GM15510 (cell line): ENCODE results near the gene LRRC39.

Experiments used
- POLR2A ChIP-seq: IDR thresholded peaks from 3 replicates; pipeline ENCODE4 v1.6.1; 2011; ENCODE audit warnings: borderline replicate concordance; ENCODE audit not compliant: insufficient read length; ENCODE audit errors: extremely low read depth

LRRC39 gene

DNA sequence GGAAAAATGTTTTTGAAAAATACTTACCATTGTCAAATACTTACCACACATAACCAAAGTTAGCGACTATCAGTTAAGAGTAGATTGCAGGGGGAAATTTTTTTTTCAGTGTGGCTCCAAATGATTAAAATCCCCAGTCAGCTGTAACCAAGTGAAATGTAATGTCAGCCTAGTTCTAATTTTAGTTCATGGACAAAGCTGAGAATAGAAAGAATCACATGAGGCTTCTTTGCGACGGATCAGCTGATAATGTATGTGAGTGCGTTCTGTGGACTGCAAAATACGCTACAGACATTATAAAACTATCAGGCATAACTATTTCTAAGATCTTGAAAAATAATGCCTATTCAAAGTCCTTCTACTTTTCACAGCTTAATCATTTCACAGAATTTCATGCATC lies at the start of gene LRRC39:
LRRC39 (minus strand) TSS at position 166 of the 400 bp plus-strand sequence. CDS start 9,740 bp downstream, outside the sequence.
- TF ChIP-seq POLR2A = no peak

- TF ChIP-seq POLR2A = no peak
These were observed 44.4 kb upstream of the LRRC39 start for GRCh38 chr1:100222428-100222827.

DNA sequence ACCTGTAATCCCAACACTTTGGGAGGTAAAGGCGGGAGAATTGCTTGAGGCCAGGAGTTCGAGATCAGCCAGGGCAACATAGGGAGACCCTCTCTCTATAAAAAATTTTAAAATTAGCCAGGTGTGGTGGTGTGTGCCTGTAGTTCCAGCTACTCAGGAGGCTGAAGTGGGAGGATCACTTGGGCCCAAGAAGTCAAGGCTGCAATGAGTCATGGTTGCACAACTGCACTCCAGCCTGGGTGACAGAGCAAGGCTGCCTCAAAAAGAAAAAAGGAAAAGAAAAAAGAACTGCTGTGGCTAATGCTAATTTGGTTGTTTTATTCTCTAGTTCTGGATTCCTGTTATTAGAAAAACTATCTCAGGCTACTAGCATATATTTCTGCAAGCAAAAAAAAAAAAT lies 41.8 kb upstream of the LRRC39 start:
- TF ChIP-seq POLR2A = no peak

GRCh38 chr1:100219457-100219856 lies 41.4 kb upstream of the LRRC39 start:
- no peak for TF ChIP-seq POLR2A

- TF ChIP-seq POLR2A = no peak
These were observed 39.8 kb upstream of the LRRC39 start for GRCh38 chr1:100217834-100218233.

DNA sequence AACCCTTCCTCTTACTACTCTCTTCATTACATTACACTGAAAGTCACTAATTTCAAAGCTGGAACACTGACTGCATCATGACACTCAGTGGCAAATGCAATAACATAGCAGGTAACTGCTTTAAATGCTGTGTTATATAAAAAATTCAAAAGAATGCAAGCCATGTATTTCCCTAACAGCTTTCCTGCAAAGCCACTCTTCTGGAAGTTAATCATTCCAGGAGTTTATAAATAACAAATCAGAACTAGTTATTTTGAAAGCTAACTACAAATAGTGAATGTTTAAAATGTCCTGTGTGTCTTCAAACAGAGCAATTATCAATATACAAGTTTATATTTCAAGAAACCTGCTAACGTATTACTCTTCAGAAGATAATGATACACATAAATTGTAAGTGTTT lies 37.0 kb upstream of the LRRC39 start:
- TF ChIP-seq POLR2A = no peak

- TF ChIP-seq POLR2A = no peak
These were observed 35.1 kb upstream of the LRRC39 start for GRCh38 chr1:100213141-100213540.

- TF ChIP-seq POLR2A = no peak
These were observed 28.2 kb upstream of the LRRC39 start for GRCh38 chr1:100206301-100206700.

DNA sequence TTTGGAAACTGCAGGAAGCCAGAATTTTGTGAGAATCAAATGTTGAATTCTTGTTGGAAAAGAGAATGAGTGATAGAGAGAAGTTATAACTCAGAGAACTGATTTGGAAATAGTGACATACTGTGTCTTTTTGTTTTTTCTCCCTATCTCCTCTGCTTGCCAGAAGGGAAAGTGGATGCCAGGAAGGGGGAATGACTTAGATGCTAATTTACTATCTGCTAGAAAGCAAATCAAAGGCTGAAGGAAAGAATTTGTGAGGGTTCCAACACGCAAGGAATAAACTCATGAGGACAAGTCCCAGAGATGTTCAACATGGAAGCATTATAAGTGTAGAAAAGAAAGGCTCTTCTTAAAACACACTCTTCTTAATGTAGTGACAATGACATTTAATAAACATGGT lies 20.5 kb upstream of the LRRC39 start:
- no peak for TF ChIP-seq POLR2A

DNA sequence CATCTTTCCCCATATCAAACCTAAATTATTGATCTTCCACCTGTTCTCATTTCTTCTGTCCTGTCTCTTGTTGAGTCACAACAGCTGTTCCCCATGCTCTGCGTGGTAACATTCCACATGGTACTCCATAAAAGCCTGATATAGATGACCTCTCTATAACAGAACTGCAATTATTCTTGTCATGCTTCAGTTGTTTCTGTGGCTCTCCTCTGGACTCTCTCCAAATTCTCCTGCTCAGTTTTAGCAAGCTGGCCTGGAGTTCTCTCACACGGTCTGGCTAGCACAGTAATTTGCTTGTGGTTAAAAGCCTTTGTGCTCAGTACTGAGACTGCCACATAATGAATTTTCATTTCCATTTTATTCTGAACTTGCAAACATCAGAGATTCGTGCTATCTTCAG lies 10.6 kb upstream of the LRRC39 start:
- no peak for TF ChIP-seq POLR2A

- TF ChIP-seq POLR2A = no peak
These were observed 9.9 kb upstream of the LRRC39 start for GRCh38 chr1:100187912-100188311.

DNA sequence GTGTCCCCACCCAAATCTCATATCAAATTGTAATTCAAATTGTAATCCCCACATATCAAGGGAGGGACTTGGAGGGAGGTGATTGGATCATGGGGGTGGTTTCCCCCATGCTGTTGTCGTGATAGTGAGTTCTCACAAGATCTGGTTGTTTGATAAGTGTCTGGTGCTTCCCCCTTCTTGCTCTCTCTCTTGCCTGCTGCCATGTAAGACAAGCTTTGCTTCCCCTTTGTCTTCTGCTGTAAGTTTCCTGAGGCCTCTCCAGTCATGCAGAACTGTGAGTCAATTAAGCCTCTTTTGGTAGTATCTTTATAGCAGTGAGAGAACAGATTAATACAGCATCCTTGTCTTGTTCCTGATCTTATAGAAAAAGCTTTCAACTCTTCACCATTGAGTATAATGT lies 6.5 kb upstream of the LRRC39 start:
- TF ChIP-seq POLR2A = no peak

DNA sequence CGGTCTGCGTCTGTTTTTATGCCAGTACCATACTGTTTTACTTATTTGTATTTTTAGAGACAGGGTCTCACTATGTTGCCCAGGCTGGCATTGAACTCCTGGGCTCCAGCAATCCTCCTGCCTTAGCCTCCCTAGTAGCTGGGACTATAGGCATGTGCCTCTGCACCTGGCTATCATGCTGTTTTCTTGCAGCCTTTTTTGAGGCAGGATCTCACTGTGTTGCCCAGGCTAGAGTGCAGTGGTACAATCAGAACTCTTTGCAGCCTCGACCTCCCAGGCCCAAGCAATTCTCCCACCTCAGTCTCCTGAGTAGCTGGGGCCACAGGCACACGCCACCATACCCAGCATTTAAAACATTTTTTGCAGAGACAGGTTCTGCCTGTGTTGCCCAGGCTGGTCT lies 5.3 kb upstream of the LRRC39 start:
- no peak for TF ChIP-seq POLR2A

- no peak for TF ChIP-seq POLR2A
These were observed 588 bp downstream of the LRRC39 start for GRCh38 chr1:100177295-100178041.

DNA sequence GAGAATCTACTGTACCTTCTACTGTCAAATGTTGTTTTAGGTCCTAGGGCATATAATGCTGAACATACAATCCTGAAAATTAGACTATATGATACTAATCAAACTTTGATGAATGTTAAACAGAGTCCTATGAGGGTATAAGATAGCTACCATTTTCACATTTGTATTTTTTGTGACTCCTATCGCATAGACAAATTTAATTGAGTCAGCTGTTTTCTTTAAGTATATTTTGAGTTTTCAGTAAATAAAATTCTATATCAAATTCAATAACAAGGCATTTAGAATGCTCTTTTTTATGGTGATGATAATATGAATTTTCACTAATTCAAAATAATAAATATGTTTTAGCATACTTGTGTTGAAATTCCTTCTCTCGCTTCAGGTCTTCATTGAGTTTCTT lies 10.0 kb downstream of the LRRC39 start:
- no peak for TF ChIP-seq POLR2A

DNA sequence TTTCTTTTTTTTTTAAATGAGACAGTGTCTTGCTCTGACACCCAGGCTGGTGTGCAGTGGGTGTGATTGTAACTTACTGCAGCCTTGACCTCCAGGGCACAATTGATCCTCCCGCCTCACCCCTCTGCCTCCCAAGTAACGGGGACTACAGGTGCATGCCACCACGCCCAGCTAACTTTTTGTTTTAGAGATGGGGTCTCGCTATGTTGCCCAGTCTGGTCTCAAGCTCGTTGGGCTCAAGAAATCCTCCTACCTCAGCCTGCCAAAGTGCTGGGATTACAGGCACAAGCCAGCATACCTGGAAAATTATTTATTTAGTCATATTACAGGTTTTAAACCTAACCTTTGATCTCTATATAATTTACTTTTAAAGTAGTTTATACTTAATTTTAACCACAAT lies 13.4 kb downstream of the LRRC39 start:
- TF ChIP-seq POLR2A = no peak

DNA sequence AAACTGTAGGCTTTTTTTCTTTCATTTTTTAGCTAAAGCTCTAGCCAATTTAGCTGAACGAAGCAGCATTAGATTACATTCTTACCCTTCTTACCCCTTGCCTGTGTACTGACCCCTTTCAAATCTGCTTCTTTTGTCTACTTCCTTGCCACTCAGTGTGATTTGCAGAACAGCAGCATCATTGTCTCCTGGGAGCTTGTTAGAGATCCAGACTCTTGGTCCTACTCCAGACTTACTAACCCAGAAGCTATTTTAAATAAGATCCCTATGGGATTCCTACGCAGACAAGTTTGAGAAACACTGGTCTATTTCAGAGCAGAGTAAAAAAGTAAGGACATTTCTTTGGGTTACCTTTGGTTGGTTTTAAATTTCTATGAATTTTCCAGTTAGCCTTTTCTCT lies 13.8 kb downstream of the LRRC39 start:
- no peak for TF ChIP-seq POLR2A
